ENCODE results near the gene CXADR. TPM values are rescaled to one million over a fixed set of nuclear protein-coding genes. Genes with fewer than 3 reads are reported as not detected.

Gene CXADR
- total RNA-seq, 1 donor from 2014 or later = 34.8 TPM

- Mint-ChIP-seq H3K36me3 (ENCODE audit: low read depth) (peaks cover 13% of the 10 kb centered on the region), H3K27me3 (ENCODE audit: low read depth) (no peaks in the 10 kb centered on the region), H3K9me3 (no peaks in the 10 kb centered on the region), H3K4me1 (peaks cover 26% of the 10 kb centered on the region), H3K4me3 (peak within 1 kb of the TSS; percentile 92), H3K27ac (ENCODE audit: unreplicated experiment) (peak within 1 kb of the TSS; percentile 98)
- no peak for TF ChIP-seq CTCF (conservative IDR thresholded peaks at IDR 0.05)
- DNase-seq (ENCODE audit: low read depth, low spot score) = peak; percentile 71
Measured at GRCh38 chr21:17612565-17613241, 99.9 kb downstream of the CXADR start, which contains the start of gene BTG3. Gene BTG3, minus strand, starts transcription at chr21:17612901. Its CDS starts 3,757 bp downstream, at chr21:17609144.

- Mint-ChIP-seq H3K27ac (ENCODE audit: unreplicated experiment) (peak overlapping the region; percentile 71), H3K4me1 (peaks cover 26% of the 10 kb centered on the region)
- TF ChIP-seq CTCF (conservative IDR thresholded peaks at IDR 0.05) = no peak
Measured at GRCh38 chr21:17613242-17613676, 100.4 kb downstream of the CXADR start.

GRCh38 chr21:17616831-17617230 lies 104.0 kb downstream of the CXADR start:
- H3K36me3 Mint-ChIP-seq (ENCODE audit: low read depth) = no peaks in the 10 kb centered on the region
- TF ChIP-seq CTCF (conservative IDR thresholded peaks at IDR 0.05) = no peak
- H3K27me3 Mint-ChIP-seq (ENCODE audit: low read depth) = no peaks in the 10 kb centered on the region
- peaks cover 3% of the 10 kb centered on the region for H3K4me1 Mint-ChIP-seq
- no peak overlapping the region for H3K27ac Mint-ChIP-seq (ENCODE audit: unreplicated experiment)
- peak overlapping the region; percentile 7 for H3K4me3 Mint-ChIP-seq
- DNase-seq (ENCODE audit: low read depth, low spot score) = no peak
- no peaks in the 10 kb centered on the region for H3K9me3 Mint-ChIP-seq

More at GRCh38 chr21:17613242-17613676, 100.4 kb downstream of the CXADR start:
- no peak for DNase-seq (ENCODE audit: low read depth, low spot score)
- Mint-ChIP-seq H3K27me3 (ENCODE audit: low read depth) (no peaks in the 10 kb centered on the region), H3K36me3 (ENCODE audit: low read depth) (peaks cover 11% of the 10 kb centered on the region), H3K4me3 (peak overlapping the region; percentile 92), H3K9me3 (no peaks in the 10 kb centered on the region)

- no peak for TF ChIP-seq CTCF (conservative IDR thresholded peaks at IDR 0.05)
- Mint-ChIP-seq H3K4me3 (no peak overlapping the region), H3K9me3 (no peaks in the 10 kb centered on the region), H3K36me3 (ENCODE audit: low read depth) (no peaks in the 10 kb centered on the region), H3K4me1 (no peaks in the 10 kb centered on the region), H3K27ac (ENCODE audit: unreplicated experiment) (no peak overlapping the region), H3K27me3 (ENCODE audit: low read depth) (no peaks in the 10 kb centered on the region)
- DNase-seq (ENCODE audit: low read depth, low spot score) = no peak
Measured at GRCh38 chr21:17622018-17622417, 109.2 kb downstream of the CXADR start.

GRCh38 chr21:17631195-17631594 lies 118.4 kb downstream of the CXADR start:
- no peak for DNase-seq (ENCODE audit: low read depth, low spot score)
- no peak overlapping the region for H3K4me3 Mint-ChIP-seq
- no peaks in the 10 kb centered on the region for H3K4me1 Mint-ChIP-seq
- no peak overlapping the region for H3K27ac Mint-ChIP-seq (ENCODE audit: unreplicated experiment)
- TF ChIP-seq CTCF (conservative IDR thresholded peaks at IDR 0.05) = no peak
- H3K27me3 Mint-ChIP-seq (ENCODE audit: low read depth) = no peaks in the 10 kb centered on the region
- H3K9me3 Mint-ChIP-seq = no peaks in the 10 kb centered on the region
- H3K36me3 Mint-ChIP-seq (ENCODE audit: low read depth) = no peaks in the 10 kb centered on the region
